Right lobe of liver (tissue), 4 donors: ENCODE data around the gene SLC47A2.

Experiments used
- CTCF ChIP-seq, 4 donors: fragments of 200-600 bp in 3 of 4; fragments of 450-650 bp in 1 of 4; IDR thresholded peaks; one replicate each; pipeline versions ENCODE4 v1.5.1 to v1.8.0; 2016 to 2022; ENCODE audit warnings: antibody characterized with exemption in 4 of 4, mild to moderate bottlenecking in 2 of 4
- POLR2A ChIP-seq: fragments of 450-650 bp; IDR thresholded peaks from one replicate; pipeline ENCODE4 v1.6.1; 2017; ENCODE audit warnings: antibody characterized with exemption, mild to moderate bottlenecking
- donor health status: DM: no; HTN: no; CAD: no.
- donor health status: DM: no; HTN: no; CAD: no.
- donor health status: DM: no; HTN: yes; CAD: no.

GRCh38 chr17:19645734-19646201, 70.6 kb downstream of the SLC47A2 start:
- TF ChIP-seq CTCF (IDR thresholded peaks at IDR 0.05) = peak; percentile 67 to 95 (median 76)
- TF ChIP-seq POLR2A = no peak
